OCI-LY7 (cell line): ENCODE data around the gene KCTD13. TPM values are rescaled to one million over a fixed set of nuclear protein-coding genes. Genes with fewer than 3 reads are reported as not detected.
A peak's percentile ranks its signal among the peaks of the same experiment; 100 is the strongest.

Experiments used
- BruUV-seq: library from RNA; stranded (reverse); fragments of 400-500 nt; replicated peaks from 2 replicates; lab custom pipeline; 2021; lab: Mats Ljungman, UMichigan
- CTCF ChIA-PET: fragments of 300-600 bp; sonication (Branson Sonifier 250); formaldehyde crosslinking; loops from one replicate; lab custom pipeline; 2022; ENCODE audit warnings: antibody characterized with exemption; ENCODE audit not compliant: unreplicated experiment; lab: Charles Lee
- POLR2A ChIA-PET: fragments of 300-600 bp; sonication (Branson Sonifier 250); formaldehyde crosslinking; loops from one replicate; lab custom pipeline; 2022; ENCODE audit warnings: antibody characterized with exemption; lab: Charles Lee
- DNase-seq: peaks from one replicate; pipeline ENCODE4 v3.0.0-alpha.2; 2015; ENCODE audit warnings: low spot score
- H2AFZ ChIP-seq: fragments of 200-600 bp; sonication (generic), shearing (Covaris generic); 2 replicates; pipeline ENCODE4 v1.6.1; 2014; ENCODE audit warnings: mild to moderate bottlenecking, antibody characterized with exemption, low read length, moderate library complexity
- H3K27ac ChIP-seq: fragments of 200-600 bp; sonication (generic); 2 replicates; pipeline ENCODE4 v1.5.1; 2014; ENCODE audit warnings: mixed run types, low read depth, mild to moderate bottlenecking, moderate library complexity, low read length, inconsistent platforms; ENCODE audit not compliant: poor library complexity, severe bottlenecking
- H3K36me3 ChIP-seq: fragments of 200-600 bp; sonication (generic); 2 replicates; pipeline ENCODE4 v1.6.1; 2014; ENCODE audit warnings: mild to moderate bottlenecking, antibody characterized with exemption, low read length, moderate library complexity, mixed read lengths; ENCODE audit not compliant: insufficient read depth
- H3K4me1 ChIP-seq: fragments of 200-600 bp; sonication (generic); 2 replicates; pipeline ENCODE4 v1.5.1; 2014; ENCODE audit warnings: mild to moderate bottlenecking, low read length; ENCODE audit not compliant: insufficient read depth, poor library complexity, severe bottlenecking
- H3K4me2 ChIP-seq: fragments of 200-600 bp; sonication (generic); 2 replicates; pipeline ENCODE4 v1.6.1; 2014; ENCODE audit warnings: mild to moderate bottlenecking, low read length
- H3K4me3 ChIP-seq: fragments of 200-600 bp; sonication (generic); 2 replicates; pipeline ENCODE4 v1.5.1; 2014; ENCODE audit warnings: mild to moderate bottlenecking, low read depth, low read length; ENCODE audit not compliant: poor library complexity, severe bottlenecking
- H3K79me2 ChIP-seq: fragments of 200-600 bp; sonication (generic); 2 replicates; pipeline ENCODE4 v1.6.1; 2016; ENCODE audit warnings: low read depth, mild to moderate bottlenecking, low read length, moderate library complexity, mixed read lengths; ENCODE audit not compliant: insufficient read depth
- H3K9me2 ChIP-seq: fragments of 200-600 bp; sonication (generic); 2 replicates; pipeline ENCODE4 v1.6.1; 2016; ENCODE audit warnings: mild to moderate bottlenecking, low read length, mixed read lengths; ENCODE audit not compliant: insufficient read depth
- H3K9me3 ChIP-seq: fragments of 200-600 bp; sonication (generic); 2 replicates; pipeline ENCODE4 v1.6.1; 2014; ENCODE audit warnings: mild to moderate bottlenecking, mixed run types, low read length, mixed read lengths
- H4K20me1 ChIP-seq: fragments of 200-600 bp; sonication (generic); 2 replicates; pipeline ENCODE4 v1.6.1; 2014; ENCODE audit warnings: mild to moderate bottlenecking, antibody characterized with exemption, low read length, moderate library complexity, mixed read lengths; ENCODE audit not compliant: insufficient read depth
- CTCF ChIP-seq: fragments of 200-600 bp; sonication (generic); conservative IDR thresholded peaks from 2 replicates; pipeline ENCODE4 v1.5.1; 2014; ENCODE audit warnings: mild to moderate bottlenecking, antibody characterized with exemption, low read length, moderate library complexity, mixed read lengths
- EZH2phosphoT487 ChIP-seq: fragments of 200-600 bp; sonication (generic); IDR thresholded peaks from 2 replicates; pipeline ENCODE4 v1.6.1; 2018; ENCODE audit warnings: low read depth, borderline replicate concordance, mild to moderate bottlenecking, mixed run types, antibody characterized with exemption, low read length, moderate library complexity, mixed read lengths
- intact Hi-C: fragments of 100-400 bp; cut with micrococcal nuclease; formaldehyde crosslinking; loops from one replicate; pipeline ENCODE4 v1.10.0; 2022; ENCODE audit not compliant: unreplicated experiment
- total RNA-seq, 2 experiments: library from RNA; depleted of rRNA in 1 of 2; stranded (reverse); fragments of >200 nt in 1 of 2; shearing (Covaris generic) in 1 of 2; gene quantifications; 2 replicates each; pipeline ENCODE4 v1.2.3, GENCODE V29; 2014 to 2022

Gene KCTD13
- total RNA-seq, 2 experiments from 2014 or later = 15.9 to 48.0 TPM

GRCh38 chr16:29903590-29903989 is 22.4 kb downstream of the KCTD13 start:
- no peaks in the 10 kb centered on the region for H3K9me3 ChIP-seq
- H4K20me1 ChIP-seq = no peaks in the 10 kb centered on the region
- H3K4me2 ChIP-seq = no peak overlapping the region
- ChIA-PET POLR2A (no interaction called here), CTCF (interaction anchor here (0.6 kb wide), 1 partner anchor 36 kb away, joined by 3 read pairs; no protein-coding TSS in a partner anchor)
- H2AFZ ChIP-seq = no peak overlapping the region
- H3K79me2 ChIP-seq = no peaks in the 10 kb centered on the region
- intact Hi-C loops = no loop called here
- H3K36me3 ChIP-seq = no peaks in the 10 kb centered on the region
- no TSS peak for BruUV-seq
- TF ChIP-seq EZH2phosphoT487 (no peak), CTCF (no peak)
- H3K9me2 ChIP-seq = no peaks in the 10 kb centered on the region
- no peak overlapping the region for H3K27ac ChIP-seq
- H3K4me1 ChIP-seq = no peaks in the 10 kb centered on the region
- DNase-seq = no peak
- no peak overlapping the region for H3K4me3 ChIP-seq

- DNase-seq = no peak
- TF ChIP-seq EZH2phosphoT487 (no peak), CTCF (no peak)
- Histone ChIP-seq H2AFZ (no peak overlapping the region), H3K36me3 (no peaks in the 10 kb centered on the region), H3K27ac (no peak overlapping the region), H3K4me2 (no peak overlapping the region), H3K4me3 (no peak overlapping the region), H3K4me1 (no peaks in the 10 kb centered on the region), H3K9me3 (no peaks in the 10 kb centered on the region), H3K79me2 (no peaks in the 10 kb centered on the region), H3K9me2 (no peaks in the 10 kb centered on the region), H4K20me1 (no peaks in the 10 kb centered on the region)
- intact Hi-C loops = no loop called here
- POLR2A ChIA-PET = interaction anchor here (0.7 kb wide), 1 partner anchor 72 kb away, joined by 3 read pairs; the partner anchor contains the start of gene TAOK2
- no TSS peak for BruUV-seq
- CTCF ChIA-PET = no interaction called here
Measured at GRCh38 chr16:29901607-29901945, 24.4 kb downstream of the KCTD13 start.

GRCh38 chr16:29900888-29901606 is 25.0 kb downstream of the KCTD13 start:
- Histone ChIP-seq H3K27ac (no peak overlapping the region), H3K9me3 (no peaks in the 10 kb centered on the region), H3K4me1 (no peaks in the 10 kb centered on the region), H4K20me1 (no peaks in the 10 kb centered on the region), H3K36me3 (no peaks in the 10 kb centered on the region), H3K9me2 (no peaks in the 10 kb centered on the region), H2AFZ (no peak overlapping the region), H3K79me2 (no peaks in the 10 kb centered on the region), H3K4me2 (peak overlapping the region; percentile 62), H3K4me3 (no peak overlapping the region)
- TF ChIP-seq EZH2phosphoT487 (no peak), CTCF (no peak)
- no TSS peak for BruUV-seq
- intact Hi-C loops = no loop called here
- ChIA-PET POLR2A (no interaction called here), CTCF (interaction anchor here (1.2 kb wide), 1 partner anchor 8 kb away, joined by 4 read pairs; no protein-coding TSS in a partner anchor)
- DNase-seq = no peak
